H1 (cell line): ENCODE results near the gene SLC25A21. TPM values are rescaled to one million over a fixed set of nuclear protein-coding genes. Genes with fewer than 3 reads are reported as not detected.

Experiments
- CTCF ChIA-PET: fragments of 300-600 bp; sonication (Branson Sonifier 250); formaldehyde crosslinking; loops from one replicate; lab custom pipeline; 2021; ENCODE audit not compliant: partially characterized antibody; lab: Charles Lee
- POLR2A ChIA-PET: fragments of 300-600 bp; sonication (Branson Sonifier 250); formaldehyde crosslinking; loops from one replicate; lab custom pipeline; 2021; ENCODE audit warnings: inconsistent platforms; ENCODE audit not compliant: partially characterized antibody; lab: Charles Lee
- DNase-seq, 2 experiments: peaks; one replicate each; pipeline versions ENCODE4 v3.0.0 to v3.0.0-alpha.2; 2010 to 2022; ENCODE audit warnings: low spot score in 2 of 2, low read depth in 1 of 2, mixed read lengths in 1 of 2
- FAIRE-seq: peaks from 2 replicates; lab custom pipeline; 2011; peaks lifted over from hg19 to GRCh38; lab: Jason Lieb, UNC
- H2AFZ ChIP-seq: 2 replicates; pipeline ENCODE4 v1.8.1; 2012; ENCODE audit warnings: low read length, inconsistent platforms
- H2AK5ac ChIP-seq: 2 replicates; pipeline ENCODE4 v1.6.1; 2013; ENCODE audit warnings: low read depth, low read length
- H2BK120ac ChIP-seq: replicated peaks from 2 replicates; pipeline ENCODE3; 2013; ENCODE audit warnings: low read depth, low read length, inconsistent platforms
- H2BK12ac ChIP-seq: 2 replicates; pipeline ENCODE4 v1.6.1; 2013; ENCODE audit warnings: low read depth, low read length
- H2BK15ac ChIP-seq: 2 replicates; pipeline ENCODE4 v1.6.1; 2013; ENCODE audit warnings: low read length
- H2BK20ac ChIP-seq: 2 replicates; pipeline ENCODE4 v1.6.1; 2013; ENCODE audit warnings: low read length
- H2BK5ac ChIP-seq: 2 replicates; pipeline ENCODE4 v1.6.1; 2013; ENCODE audit warnings: low read depth, low read length
- H3K14ac ChIP-seq: 2 replicates; pipeline ENCODE4 v1.6.1; 2013; ENCODE audit warnings: inconsistent platforms; ENCODE audit not compliant: insufficient read length
- H3K18ac ChIP-seq: 2 replicates; pipeline ENCODE4 v1.6.1; 2013; ENCODE audit warnings: low read length; ENCODE audit errors: extremely low read depth
- H3K23ac ChIP-seq: 2 replicates; pipeline ENCODE4 v1.6.1; 2013; ENCODE audit warnings: inconsistent platforms; ENCODE audit not compliant: insufficient read length
- H3K23me2 ChIP-seq: 2 replicates; pipeline ENCODE4 v1.6.1; 2013; ENCODE audit warnings: low read depth, low read length
- H3K27ac ChIP-seq: 2 replicates; pipeline ENCODE4 v1.6.1; 2011; ENCODE audit warnings: low read depth, low read length, inconsistent platforms
- H3K27me3 ChIP-seq, 4 experiments: replicated peaks in 1 of 4; 1 replicate in 1 of 4; 2 replicates in 3 of 4; pipeline versions ENCODE4 v1.6.1 to v1.8.1; 2011 to 2013; ENCODE audit warnings: low read length in 3 of 4, mild to moderate bottlenecking in 3 of 4, inconsistent platforms in 2 of 4, mixed read lengths in 2 of 4, moderate library complexity in 1 of 4; ENCODE audit not compliant: control insufficient read depth in 3 of 4, insufficient read depth in 3 of 4; ENCODE audit errors: extremely low read depth in 1 of 4
- H3K36me3 ChIP-seq, 4 experiments: 2 replicates each; pipeline versions ENCODE4 v1.6.1 to v1.8.1; 2011 to 2013; ENCODE audit warnings: mild to moderate bottlenecking in 4 of 4, low read length in 3 of 4, moderate library complexity in 2 of 4, control low read depth in 1 of 4, inconsistent platforms in 1 of 4; ENCODE audit not compliant: insufficient read depth in 4 of 4, control insufficient read depth in 2 of 4
- H3K4ac ChIP-seq: replicated peaks from 2 replicates; pipeline ENCODE3; 2013; ENCODE audit warnings: low read length, low read depth, mixed read lengths, inconsistent platforms; ENCODE audit not compliant: insufficient read length
- H3K4me1 ChIP-seq, 4 experiments: replicated peaks in 1 of 4; 1 replicate in 1 of 4; 2 replicates in 3 of 4; pipeline versions ENCODE4 v1.6.1 to v1.8.1; 2011 to 2013; ENCODE audit warnings: low read length in 3 of 4, inconsistent platforms in 2 of 4, mixed read lengths in 1 of 4; ENCODE audit not compliant: insufficient read depth in 4 of 4, control insufficient read depth in 3 of 4
- H3K4me2 ChIP-seq, 2 experiments: 2 replicates each; pipeline versions ENCODE4 v1.6.1 to v1.8.1; 2011 to 2013; ENCODE audit warnings: low read depth in 2 of 2, low read length in 2 of 2, control low read depth in 1 of 2, inconsistent platforms in 1 of 2, mild to moderate bottlenecking in 1 of 2; ENCODE audit not compliant: insufficient read depth in 1 of 2
- H3K4me3 ChIP-seq, 4 experiments: fragments of 200-600, 300-600 bp in 1 of 4; sonication (generic), shearing (Covaris generic), sonication (Bioruptor Twin) in 1 of 4; 2 replicates each; pipeline versions ENCODE4 v1.5.1 to v1.8.1; 2011 to 2016; ENCODE audit warnings: low read length in 4 of 4, low read depth in 3 of 4, control low read depth in 2 of 4, inconsistent platforms in 2 of 4, mild to moderate bottlenecking in 2 of 4, mixed read lengths in 1 of 4, moderate library complexity in 1 of 4; ENCODE audit not compliant: insufficient read depth in 2 of 4; ENCODE audit errors: extremely low read depth in 1 of 4
- H3K56ac ChIP-seq: replicated peaks from 2 replicates; pipeline ENCODE3; 2013; ENCODE audit warnings: low read depth, mild to moderate bottlenecking, mixed read lengths, low read length, inconsistent platforms; ENCODE audit not compliant: insufficient read length
- H3K79me1 ChIP-seq: 2 replicates; pipeline ENCODE4 v1.6.1; 2013; ENCODE audit warnings: low read depth, low read length, control low read depth
- H3K79me2 ChIP-seq, 2 experiments: 2 replicates each; pipeline versions ENCODE4 v1.6.1 to v1.8.1; 2012 to 2013; ENCODE audit warnings: low read length in 2 of 2, mild to moderate bottlenecking in 2 of 2, inconsistent platforms in 1 of 2; ENCODE audit not compliant: insufficient read depth in 2 of 2, control insufficient read depth in 1 of 2
- H3K9ac ChIP-seq, 4 experiments: replicated peaks in 1 of 4; 1 replicate in 1 of 4; 2 replicates in 3 of 4; pipeline versions ENCODE4 v1.6.1 to v1.8.1; 2011 to 2013; ENCODE audit warnings: low read depth in 3 of 4, low read length in 3 of 4, control low read depth in 2 of 4, mild to moderate bottlenecking in 2 of 4, moderate library complexity in 2 of 4, inconsistent platforms in 1 of 4; ENCODE audit errors: extremely low read depth in 1 of 4
- H3K9me3 ChIP-seq, 2 experiments: 2 replicates each; pipeline versions ENCODE4 v1.6.1 to v1.8.1; 2012 to 2013; ENCODE audit warnings: mild to moderate bottlenecking in 2 of 2, moderate library complexity in 2 of 2, control low read depth in 1 of 2, inconsistent platforms in 1 of 2, low read depth in 1 of 2, low read length in 1 of 2, mixed read lengths in 1 of 2; ENCODE audit not compliant: insufficient read depth in 2 of 2
- H4K20me1 ChIP-seq, 2 experiments: replicated peaks in 1 of 2; 2 replicates each; pipeline versions ENCODE3 to v1.8.1; 2011 to 2013; ENCODE audit warnings: inconsistent platforms in 2 of 2, low read length in 2 of 2, mild to moderate bottlenecking in 1 of 2; ENCODE audit not compliant: insufficient read depth in 2 of 2, control insufficient read depth in 1 of 2
- H4K5ac ChIP-seq: 2 replicates; pipeline ENCODE4 v1.6.1; 2013; ENCODE audit warnings: low read length, low read depth, mixed read lengths, inconsistent platforms; ENCODE audit not compliant: insufficient read length
- H4K8ac ChIP-seq: 2 replicates; pipeline ENCODE4 v1.8.0; 2013; ENCODE audit warnings: mild to moderate bottlenecking, moderate library complexity, low read length, inconsistent platforms; ENCODE audit not compliant: insufficient read depth; ENCODE audit errors: extremely low read depth
- H4K91ac ChIP-seq: replicated peaks from 2 replicates; pipeline ENCODE3; 2013; ENCODE audit warnings: low read length, mixed read lengths, inconsistent platforms; ENCODE audit not compliant: insufficient read length
- GTF2F1 ChIP-seq: IDR thresholded peaks from 2 replicates; pipeline ENCODE4 v1.6.1; 2012; ENCODE audit warnings: low read depth, low read length, improper control_type of control experiment, borderline replicate concordance
- PHF8 ChIP-seq: fragments of 200-600 bp; sonication (generic); conservative IDR thresholded peaks from 2 replicates; pipeline ENCODE4 v1.7.1; 2012; ENCODE audit warnings: low read depth, mild to moderate bottlenecking, inconsistent platforms, low read length, moderate library complexity
- WGBS, 2 experiments: shearing (Covaris generic) in 1 of 2; methylation state at CpG; one replicate each; pipeline versions ENCODE4 v1.1.6 to v1.1.7; 2013 to 2015; ENCODE audit warnings: low lambda C conversion rate in 2 of 2, mixed read lengths in 2 of 2, inconsistent platforms in 1 of 2, low coverage in 1 of 2, missing lambda C conversion rate in 1 of 2; ENCODE audit not compliant: insufficient replicate concordance in 2 of 2, insufficient coverage in 1 of 2, insufficient read length in 1 of 2; ENCODE audit errors: extremely low coverage in 1 of 2, missing lambda C conversion rate in 1 of 2; 5-methylcytosine and 5-hydroxymethylcytosine counted together
- polyA plus RNA-seq, 7 experiments: library from polyadenylated mRNA; depleted of rRNA in 3 of 7; stranded (reverse) in 5 of 7; unstranded in 2 of 7; fragments of >200 nt in 5 of 7; fragments of 200-250 nt in 2 of 7; gene quantifications; 1 replicate in 5 of 7; 2 replicates in 1 of 7; 4 replicates in 1 of 7; pipeline versions ENCODE4 v1.2.1 to v1.2.3, GENCODE V29; 2011 to 2013; ENCODE audit warnings: missing spikeins in 2 of 7, mixed read lengths in 2 of 7
- total RNA-seq: library from RNA; stranded (reverse); fragmentation: NEBNext Ultra II Directional; extraction: Animal tissue kit (Norgen Biotek cat#: 25700); gene quantifications from 2 replicates; pipeline ENCODE4 v1.2.1, GENCODE V29; 2021

Gene SLC25A21
- total and polyA plus RNA-seq, 2 of the 8 experiments (the other 6 are each of a cell fraction or from before 2014, with no cell fraction given) = 6.9 to 15.7 TPM

DNA sequence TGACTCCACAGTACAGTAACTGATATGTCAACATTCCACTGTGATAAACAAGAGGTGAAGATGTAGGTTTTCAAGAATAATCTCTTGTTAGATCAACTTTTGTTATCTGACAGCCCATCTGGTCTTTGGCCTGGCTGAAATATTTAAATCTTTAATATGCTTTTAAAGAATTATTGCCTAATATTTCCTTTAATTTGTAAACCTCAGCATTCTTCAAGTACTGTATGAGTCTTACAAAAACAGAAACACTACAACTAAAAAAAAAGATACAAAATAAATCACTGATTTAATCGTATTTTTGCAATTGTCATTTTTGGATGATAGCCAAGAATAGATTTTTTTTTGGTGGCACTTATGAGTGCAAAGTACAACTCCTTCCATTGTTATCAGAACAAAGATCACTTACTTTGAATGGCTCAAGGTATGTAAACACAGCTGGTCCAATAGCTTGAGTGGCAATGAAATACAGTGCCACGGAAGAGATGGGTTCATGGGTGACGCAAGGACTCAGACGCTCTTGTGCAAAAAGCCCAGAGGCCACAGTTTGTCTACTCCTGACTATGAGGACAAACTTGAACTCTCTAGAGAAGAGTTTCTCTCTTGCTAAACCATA lies 401.3 kb downstream of the SLC25A21 start:
- no peaks in the 10 kb centered on the region for H3K9me3 ChIP-seq
- H2BK12ac ChIP-seq = no peak overlapping the region
- no peak for FAIRE-seq

More for the DNA sequence above, 401.3 kb downstream of the SLC25A21 start:
- Histone ChIP-seq H4K20me1 (no peaks in the 10 kb centered on the region), H3K23ac (no peak overlapping the region), H2AK5ac (no peak overlapping the region), H3K36me3 (no peaks in the 10 kb centered on the region), H2BK15ac (no peak overlapping the region), H2BK20ac (no peak overlapping the region; the same call in 1 of the 2 replicates), H3K79me1 (no peaks in the 10 kb centered on the region), H3K4me3 (no peak overlapping the region), H3K23me2 (no peaks in the 10 kb centered on the region), H3K27me3 (no peaks in the 10 kb centered on the region), H4K5ac (no peak overlapping the region), H3K14ac (no peak overlapping the region), H3K27ac (no peak overlapping the region), H4K91ac (no peak overlapping the region), H3K56ac (no peak overlapping the region), H3K18ac (no peak overlapping the region), H2BK120ac (no peak overlapping the region), H3K9ac (no peak overlapping the region), H3K4ac (no peak overlapping the region), H3K79me2 (no peaks in the 10 kb centered on the region), H3K4me2 (no peak overlapping the region), H4K8ac (no peak overlapping the region), H2AFZ (no peak overlapping the region), H3K4me1 (peaks cover 2 to 12% (median 5%) of the 10 kb centered on the region in 4 experiments; a peak in 6 of 7 replicates), H2BK5ac (no peak overlapping the region)
- CTCF ChIA-PET = interaction anchor here (0.8 to 1.4 kb wide), 3 partner anchors 24 to 379 kb away, joined by 3 read pairs; no protein-coding TSS in a partner anchor
- WGBS, 2 experiments = 87% methylated on average over 4 of the region's 4 CpGs; no CpG with 5 or more reads in 1 of the 2 experiments
- no peak for DNase-seq
- POLR2A ChIA-PET = no interaction called here
- TF ChIP-seq PHF8 (no peak), GTF2F1 (no peak)
